Neural progenitor cell (in vitro differentiated cells): ENCODE results near the gene AMY1B.
"Not testable (repeated sequence)": the region's sequence is repeated elsewhere in the genome, so short reads cannot be mapped to it uniquely, and the experiment has no call there.

Experiments used
- CTCF ChIP-seq: fragments of 200-600 bp; sonication (generic); IDR thresholded peaks from 2 replicates; pipeline ENCODE4 v1.5.1; 2017; ENCODE audit warnings: antibody characterized with exemption, mild to moderate bottlenecking
- EZH2 ChIP-seq: fragments of 200-600 bp; sonication (generic); IDR thresholded peaks from 2 replicates; pipeline ENCODE4 v1.6.1; 2017; ENCODE audit warnings: antibody characterized with exemption, mild to moderate bottlenecking, moderate library complexity

- not testable (repeated sequence) for TF ChIP-seq CTCF, EZH2
Observed at GRCh38 chr1:103697430-103697829, 1.4 kb upstream of the AMY1B start.
